ENCODE measurements around the gene DDC.
A peak's percentile ranks its signal among the peaks of the same experiment; 100 is the strongest.
"Not testable (repeated sequence)": the region's sequence is repeated elsewhere in the genome, so short reads cannot be mapped to it uniquely, and the experiment has no call there.

DDC gene

GRCh38 chr7:50554431-50555322, 10.5 kb downstream of the DDC start:
- no peak for DNase-seq

- DNase-seq: no peak
Measured at GRCh38 chr7:50553973-50554372, 11.2 kb downstream of the DDC start.

GRCh38 chr7:50552921-50553320, 12.3 kb downstream of the DDC start:
- peak; percentile 82 for DNase-seq

- DNase-seq: no peak
Measured at GRCh38 chr7:50552139-50552538, 13.1 kb downstream of the DDC start.

GRCh38 chr7:50545613-50546012, 19.6 kb downstream of the DDC start:
- DNase-seq: not testable (repeated sequence)

- DNase-seq: no peak
Measured at GRCh38 chr7:50544992-50545391, 20.2 kb downstream of the DDC start.

- no peak for DNase-seq
Measured at GRCh38 chr7:50543776-50544442, 21.3 kb downstream of the DDC start.

GRCh38 chr7:50542132-50542531, 23.1 kb downstream of the DDC start:
- no peak for DNase-seq

- DNase-seq: no peak
Measured at GRCh38 chr7:50540785-50541579, 24.2 kb downstream of the DDC start.

- DNase-seq: no peak
Measured at GRCh38 chr7:50539725-50540124, 25.5 kb downstream of the DDC start.

GRCh38 chr7:50538478-50538877, 26.7 kb downstream of the DDC start:
- no peak for DNase-seq

GRCh38 chr7:50537417-50537816, 27.8 kb downstream of the DDC start:
- no peak for DNase-seq

- DNase-seq: not testable (repeated sequence)
Measured at GRCh38 chr7:50535291-50535711, 29.9 kb downstream of the DDC start.

- peak; percentile 95 for DNase-seq
Measured at GRCh38 chr7:50534690-50535290, 30.4 kb downstream of the DDC start.

GRCh38 chr7:50533866-50534265, 31.3 kb downstream of the DDC start:
- no peak for DNase-seq

- DNase-seq: no peak
Measured at GRCh38 chr7:50531928-50532327, 33.3 kb downstream of the DDC start.

- DNase-seq: peak; percentile 83
Measured at GRCh38 chr7:50531401-50531911, 33.7 kb downstream of the DDC start.

- no peak for DNase-seq
Measured at GRCh38 chr7:50530766-50531165, 34.4 kb downstream of the DDC start.

- DNase-seq: no peak
Measured at GRCh38 chr7:50529093-50529862, 35.9 kb downstream of the DDC start.

- no peak for DNase-seq
Measured at GRCh38 chr7:50528266-50529092, 36.7 kb downstream of the DDC start.

GRCh38 chr7:50519350-50519749, 45.9 kb downstream of the DDC start:
- not testable (repeated sequence) for DNase-seq

Measured in islet precursor cell (in vitro differentiated cells).